ENCODE data around the gene ZNF804B.

ZNF804B gene

GRCh38 chr7:88835147-88835728 lies 75.7 kb downstream of the ZNF804B start:
- no peak for DNase-seq

- no peak for DNase-seq
Measured at GRCh38 chr7:88842201-88842600, 82.7 kb downstream of the ZNF804B start.

- DNase-seq: no peak
Measured at GRCh38 chr7:88845091-88845490, 85.6 kb downstream of the ZNF804B start.

- DNase-seq: no peak
Measured at GRCh38 chr7:88851220-88851619, 91.7 kb downstream of the ZNF804B start.

GRCh38 chr7:88859288-88859687 lies 99.8 kb downstream of the ZNF804B start:
- no peak for DNase-seq

DNA sequence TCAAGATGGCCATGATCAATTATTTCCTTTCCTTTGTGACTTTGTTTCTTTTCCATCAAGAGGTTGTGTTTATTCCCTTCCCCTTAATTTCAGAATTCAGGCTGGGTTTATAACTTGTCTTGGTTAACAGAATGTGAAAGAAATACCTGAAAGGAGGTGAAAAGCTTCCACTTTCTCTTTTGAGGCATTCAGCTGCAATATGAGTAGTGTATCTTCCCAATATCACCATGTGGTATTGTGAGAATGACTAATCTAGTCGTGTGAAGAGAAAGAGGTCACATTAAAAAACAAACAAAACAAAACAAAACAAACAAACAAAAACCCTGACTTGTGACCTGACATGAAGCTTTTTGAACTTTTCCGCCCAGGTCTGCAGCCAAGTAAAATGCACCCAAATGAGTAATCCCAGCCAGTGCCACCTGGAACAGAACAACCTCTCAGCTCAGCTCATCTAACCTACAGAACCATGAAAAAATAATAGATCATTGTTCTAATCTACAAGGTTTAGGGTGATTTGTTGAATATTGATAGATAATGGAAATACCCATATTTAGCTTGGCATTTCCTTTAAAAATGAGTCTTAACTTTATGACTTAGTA lies 106.9 kb downstream of the ZNF804B start:
- DNase-seq: no peak

- DNase-seq: no peak
Measured at GRCh38 chr7:88867158-88867557, 107.7 kb downstream of the ZNF804B start.

- DNase-seq: no peak
Measured at GRCh38 chr7:88868456-88868855, 109.0 kb downstream of the ZNF804B start.

- DNase-seq: no peak
Measured at GRCh38 chr7:88881136-88881535, 121.6 kb downstream of the ZNF804B start.

DNA sequence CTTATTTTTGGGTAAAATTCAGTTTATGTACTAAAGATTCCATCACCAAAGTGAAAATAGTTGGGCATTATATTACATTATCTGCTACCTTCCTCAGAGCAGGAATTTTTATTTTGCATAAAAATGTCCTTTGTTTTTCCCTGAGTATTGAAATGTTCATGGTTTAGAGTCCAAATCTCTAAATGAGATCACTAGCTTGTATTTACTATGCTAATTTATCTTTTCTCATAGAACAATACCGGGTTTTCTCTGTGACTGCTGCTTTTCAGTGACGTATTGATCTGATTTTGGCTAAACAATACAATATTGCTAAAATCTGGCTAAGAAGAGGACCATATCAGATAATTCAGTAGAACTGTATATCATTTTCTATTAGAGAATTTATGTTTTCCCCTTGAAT lies 125.6 kb downstream of the ZNF804B start:
- no peak for DNase-seq

DNA sequence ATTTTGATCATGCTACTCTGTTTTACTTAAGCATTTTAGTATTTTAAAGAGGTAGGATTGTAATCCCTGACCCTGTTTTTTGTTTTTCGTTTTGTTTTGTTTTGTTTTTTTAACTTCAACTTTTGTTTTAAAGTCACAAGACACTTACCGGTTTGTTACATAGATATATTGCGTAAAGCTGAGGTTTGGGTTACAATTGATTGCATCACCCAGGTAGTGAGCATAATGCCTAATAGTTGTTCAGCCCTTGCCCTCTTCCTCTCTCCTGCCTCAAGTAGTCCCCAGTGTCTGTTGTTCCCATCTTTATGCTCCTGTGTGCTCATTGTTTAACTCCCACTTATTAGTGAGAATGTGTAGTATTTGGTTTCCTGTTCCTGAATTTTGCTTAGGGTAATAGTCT lies 129.2 kb downstream of the ZNF804B start:
- no peak for DNase-seq

DNA sequence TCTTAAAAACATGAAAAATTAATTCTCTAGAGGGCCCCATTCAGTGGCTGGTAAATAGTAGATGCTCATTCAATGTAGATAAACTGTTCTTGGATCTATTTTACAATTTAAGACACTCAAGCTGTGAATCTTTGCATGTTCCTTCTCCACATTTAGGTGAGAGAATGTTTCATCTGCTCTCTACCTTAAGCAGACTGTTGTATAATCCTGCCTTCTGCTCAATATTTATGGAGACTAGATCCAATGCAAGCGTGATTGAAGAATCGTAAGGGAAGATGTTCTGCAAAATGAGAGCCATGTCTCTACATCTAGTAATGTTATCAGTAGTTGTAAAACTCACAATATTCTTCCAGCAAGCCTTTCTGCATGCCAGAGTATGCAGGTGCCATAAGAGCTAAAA lies 151.0 kb downstream of the ZNF804B start:
- no peak for DNase-seq

DNA sequence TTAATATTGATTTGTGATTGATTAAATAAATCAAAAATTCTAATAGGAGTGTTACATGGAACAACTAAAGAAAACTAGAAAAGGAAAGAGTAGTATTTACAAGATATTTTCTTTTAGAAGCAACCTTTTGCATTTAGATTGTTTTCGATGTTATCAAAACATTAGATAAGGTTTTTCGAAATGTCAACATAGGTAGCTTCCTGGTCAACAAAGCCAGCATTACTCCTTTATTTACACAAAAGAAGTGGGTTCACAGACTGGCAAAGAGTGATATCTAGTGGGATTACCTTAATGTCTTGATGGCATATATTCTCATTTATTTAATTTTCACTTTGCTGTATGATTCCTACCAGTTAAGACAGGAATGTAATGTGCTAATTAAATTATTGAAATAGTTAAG lies 153.4 kb downstream of the ZNF804B start:
- no peak for DNase-seq

DNA sequence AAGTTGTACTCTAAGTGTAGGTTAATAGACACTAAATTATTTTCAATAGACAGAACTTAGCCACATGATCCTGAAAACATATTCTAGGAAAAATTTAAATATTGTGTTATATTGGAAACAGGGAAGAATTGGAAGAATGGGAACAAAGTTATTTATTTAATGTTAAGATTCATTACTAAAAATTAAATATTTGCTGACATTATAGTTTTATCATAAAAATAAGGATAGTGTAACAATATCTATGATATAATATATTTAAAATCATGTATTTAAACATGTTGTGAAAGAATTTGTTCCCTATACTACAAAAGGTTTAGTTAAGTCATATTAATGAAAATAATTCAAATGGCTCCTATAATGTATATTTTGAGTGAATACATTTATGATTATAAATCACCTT lies 156.1 kb downstream of the ZNF804B start:
- no peak for DNase-seq

DNA sequence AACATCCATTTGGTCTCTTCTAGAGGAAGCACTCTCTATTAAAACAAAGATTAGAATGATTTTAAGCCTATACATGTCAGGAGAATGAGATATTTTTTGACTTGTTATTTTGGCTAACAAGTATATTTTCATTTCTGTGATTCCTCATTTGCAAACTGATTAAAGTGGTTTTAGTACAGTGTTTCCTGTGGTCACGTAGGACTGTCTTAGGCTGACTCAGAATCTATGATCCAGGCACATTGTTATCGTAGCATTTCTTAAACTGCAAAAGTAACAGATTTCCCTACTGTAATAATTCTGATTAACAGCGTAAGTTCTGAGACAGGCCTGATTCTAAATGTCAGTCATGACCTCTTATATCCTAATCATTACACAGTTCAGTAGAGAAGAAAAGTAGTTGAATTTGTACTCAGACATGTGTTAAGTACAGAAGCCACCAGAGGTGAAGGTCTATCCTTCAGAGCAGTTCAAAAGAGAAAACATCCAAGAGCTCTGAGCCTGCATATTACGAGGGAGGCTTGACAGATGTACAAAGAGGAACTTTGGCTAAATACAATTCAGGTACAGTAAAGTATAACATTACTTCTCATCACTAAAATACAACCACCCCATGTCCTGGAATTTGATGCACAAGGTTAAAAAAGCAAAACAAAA lies 160.1 kb downstream of the ZNF804B start:
- DNase-seq: no peak

DNA sequence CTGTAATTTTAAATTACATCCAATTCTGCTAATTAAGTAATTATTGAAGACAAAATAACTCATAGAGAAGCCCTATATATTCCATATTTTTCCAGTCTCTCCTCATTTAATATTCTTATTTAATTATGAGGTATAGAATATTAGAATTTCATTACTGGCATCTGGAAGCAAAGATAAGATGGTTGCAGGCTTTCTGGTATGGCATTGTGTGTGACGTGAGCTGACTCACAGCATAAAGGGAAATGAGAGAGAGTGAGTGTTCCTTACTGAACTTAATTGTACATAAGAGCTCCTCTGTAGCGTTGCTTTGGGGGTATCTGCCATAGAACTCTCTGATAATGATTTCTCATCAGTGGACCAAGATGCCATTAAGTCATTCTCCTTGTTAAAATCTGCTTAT lies 163.4 kb downstream of the ZNF804B start:
- no peak for DNase-seq

GRCh38 chr7:88928276-88928675 lies 168.8 kb downstream of the ZNF804B start:
- no peak for DNase-seq

- DNase-seq: no peak
Measured at GRCh38 chr7:88929719-88930118, 170.2 kb downstream of the ZNF804B start.

- no peak for DNase-seq
Measured at GRCh38 chr7:88933285-88933684, 173.8 kb downstream of the ZNF804B start.

DNA sequence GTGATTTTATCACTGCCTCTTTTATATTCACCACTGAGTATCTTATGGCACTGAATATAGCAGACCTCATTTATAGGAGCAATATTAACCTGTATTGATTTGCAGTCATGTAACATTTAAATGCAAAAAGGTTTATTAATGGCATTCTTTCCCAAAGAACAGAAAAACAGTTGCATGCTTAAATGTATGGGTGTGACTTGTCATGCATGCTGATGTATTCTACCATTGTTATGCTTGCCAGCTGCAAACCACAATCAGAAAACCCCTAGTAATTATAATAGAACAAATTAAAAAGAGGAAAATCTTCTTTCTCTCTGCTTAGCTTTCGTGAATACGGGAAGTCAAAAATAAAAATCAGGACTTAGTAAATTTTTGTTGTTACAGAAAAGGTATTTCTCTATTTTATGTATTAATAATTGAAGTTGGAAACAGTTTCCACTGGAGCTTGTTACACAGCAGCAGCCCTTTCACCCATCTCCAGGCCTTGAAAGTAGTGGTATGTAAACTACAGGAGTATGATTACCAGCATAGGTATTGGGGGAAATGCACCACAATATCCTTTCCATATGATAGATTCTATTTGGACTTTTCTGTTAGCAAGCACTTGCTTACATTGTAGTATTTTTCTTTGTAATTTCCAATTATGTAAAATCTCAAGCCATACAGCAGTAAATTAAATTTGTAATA lies 183.5 kb downstream of the ZNF804B start:
- no peak for DNase-seq

GRCh38 chr7:88951826-88952225 lies 192.3 kb downstream of the ZNF804B start:
- no peak for DNase-seq

DNA sequence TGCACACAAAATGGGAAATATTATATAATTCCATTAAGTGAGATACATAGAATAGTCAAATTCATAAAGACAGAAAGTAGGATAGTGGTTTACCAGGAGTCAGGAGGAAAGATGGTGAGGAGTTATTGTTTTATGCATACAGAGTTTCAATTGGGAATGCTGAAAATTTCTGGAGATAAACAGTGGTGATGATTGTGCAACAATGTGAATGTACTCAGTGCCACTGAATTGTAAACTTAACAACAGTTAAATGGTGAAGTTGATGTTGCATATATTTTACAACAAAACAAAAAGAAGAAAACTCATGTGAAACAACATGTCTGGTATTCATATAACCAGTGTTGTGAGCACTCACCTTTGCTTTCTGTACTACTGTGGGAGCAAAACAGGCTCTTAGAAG lies 204.9 kb downstream of the ZNF804B start:
- DNase-seq: no peak

GRCh38 chr7:88965371-88965770 lies 205.9 kb downstream of the ZNF804B start:
- no peak for DNase-seq

DNA sequence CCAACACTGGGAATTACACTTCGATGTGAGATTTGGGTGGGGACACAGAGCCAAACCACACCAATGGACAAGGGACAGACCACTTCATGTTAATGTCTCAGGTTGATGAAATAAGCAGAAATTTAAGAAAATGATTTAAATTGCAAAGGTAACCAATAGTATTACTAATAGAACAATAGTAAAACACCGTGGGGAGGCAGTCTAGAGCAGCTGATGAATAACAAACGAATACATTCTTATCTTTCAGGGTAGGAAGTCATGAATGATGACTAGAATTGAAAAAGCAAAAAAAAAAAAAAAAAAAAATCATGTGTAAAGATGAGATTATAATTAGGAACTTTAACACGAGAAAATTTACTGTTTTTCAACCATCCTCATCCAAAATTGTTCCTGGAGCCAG lies 207.9 kb downstream of the ZNF804B start:
- no peak for DNase-seq
